Thyroid gland (tissue), 4 donors: ENCODE results near the gene HOXB2.

Experiments used
- CTCF ChIP-seq, 6 experiments: fragments of 200-600 bp in 3 of 6; fragments of 450-650 bp in 3 of 6; sonication (generic) in 3 of 6; IDR thresholded peaks; one replicate each; pipeline ENCODE4 v1.5.1; 2016 to 2019; ENCODE audit warnings: antibody characterized with exemption in 6 of 6, mild to moderate bottlenecking in 2 of 6, inconsistent platforms in 1 of 6, moderate library complexity in 1 of 6
- POLR2A ChIP-seq, 2 donors: fragments of 450-650 bp; IDR thresholded peaks; one replicate each; pipeline ENCODE4 v1.6.1; 2017; ENCODE audit warnings: antibody characterized with exemption in 2 of 2, mild to moderate bottlenecking in 2 of 2, moderate library complexity in 1 of 2

GRCh38 chr17:48562934-48563333 is 18.0 kb upstream of the HOXB2 start:
- TF ChIP-seq POLR2A (IDR thresholded peaks at IDR 0.05) (no peak), CTCF (IDR thresholded peaks at IDR 0.05) (no peak)
